GM10847 (cell line): ENCODE results near the gene RAMP2.

Experiments
- POLR2A ChIP-seq: IDR thresholded peaks from 2 replicates; pipeline ENCODE4 v1.6.1; 2011; ENCODE audit not compliant: insufficient read length; ENCODE audit errors: extremely low read depth

Gene RAMP2, protein sequence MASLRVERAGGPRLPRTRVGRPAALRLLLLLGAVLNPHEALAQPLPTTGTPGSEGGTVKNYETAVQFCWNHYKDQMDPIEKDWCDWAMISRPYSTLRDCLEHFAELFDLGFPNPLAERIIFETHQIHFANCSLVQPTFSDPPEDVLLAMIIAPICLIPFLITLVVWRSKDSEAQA

DNA sequence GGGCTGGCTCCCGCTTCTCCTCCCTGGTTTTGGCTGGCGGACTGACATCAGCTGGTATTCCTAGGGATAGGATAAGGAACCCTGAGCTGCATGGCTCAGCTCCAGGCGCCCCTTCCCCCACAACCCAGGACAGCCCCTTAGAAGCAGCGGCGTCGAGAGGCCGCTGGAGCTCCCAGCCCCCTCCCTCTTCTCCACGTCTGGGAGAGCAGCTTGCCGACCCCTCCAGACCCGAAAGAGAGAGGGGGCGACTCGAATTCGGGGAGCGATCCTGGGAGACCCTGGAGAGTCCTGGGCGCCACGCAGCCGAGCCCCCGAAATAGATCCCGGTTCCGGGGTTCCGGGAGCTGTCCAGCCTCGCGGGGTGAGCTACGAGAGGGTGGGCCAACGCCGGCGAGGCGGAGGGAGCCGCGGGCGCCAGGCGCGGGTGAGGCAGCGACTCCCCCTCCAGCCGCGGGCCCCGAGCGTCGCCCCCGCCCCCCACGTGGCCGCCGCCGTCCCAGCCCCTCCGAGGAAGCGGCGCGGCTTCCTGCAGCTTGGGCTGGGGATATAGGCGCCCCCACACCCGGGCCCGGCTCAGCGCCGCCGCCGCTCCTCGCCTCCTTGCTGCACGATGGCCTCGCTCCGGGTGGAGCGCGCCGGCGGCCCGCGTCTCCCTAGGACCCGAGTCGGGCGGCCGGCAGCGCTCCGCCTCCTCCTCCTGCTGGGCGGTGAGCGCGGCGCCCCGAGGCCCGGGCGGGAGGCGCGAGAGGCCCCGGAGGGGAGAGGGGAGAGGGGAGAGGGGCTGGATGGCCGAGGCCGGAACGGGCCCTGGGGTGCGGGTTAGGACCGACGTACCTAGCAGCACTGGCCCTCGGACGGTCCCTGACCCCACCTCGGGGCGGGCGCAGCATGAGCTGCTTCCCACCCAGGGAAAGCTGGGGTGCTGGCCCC, at the start of gene RAMP2:
RAMP2 (plus strand) TSS at position 576 of the 930 bp plus-strand sequence; CDS start at position 611, 35 bp downstream.
- TF ChIP-seq POLR2A = no peak

DNA sequence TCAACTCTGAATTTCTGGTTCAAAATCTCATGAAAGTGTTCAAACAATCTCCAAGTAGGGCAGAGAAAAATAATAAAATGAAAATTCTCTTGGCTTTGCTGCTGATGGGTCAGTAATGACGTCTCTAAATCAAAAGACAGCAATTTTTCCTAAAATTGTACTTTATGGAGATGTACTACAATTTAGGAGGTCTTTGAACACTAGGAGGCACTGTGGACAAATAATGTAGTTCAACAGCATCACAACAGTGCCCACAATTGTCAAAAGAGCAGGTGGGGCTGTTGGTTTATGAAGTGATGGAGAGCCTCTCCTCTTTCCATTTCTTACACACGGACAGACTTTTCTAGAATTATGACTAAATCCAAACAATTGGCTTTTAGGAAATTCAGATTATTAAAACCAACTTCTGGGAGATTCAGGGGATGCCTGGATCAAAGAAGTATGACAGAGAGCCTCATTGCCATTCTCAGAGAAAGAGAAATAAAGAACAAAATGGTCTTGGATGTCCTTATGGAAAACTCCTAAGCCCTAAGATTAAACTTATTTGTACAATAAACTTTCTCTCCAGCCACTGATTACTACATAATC, 39.9 kb upstream of the RAMP2 start:
- no peak for TF ChIP-seq POLR2A

DNA sequence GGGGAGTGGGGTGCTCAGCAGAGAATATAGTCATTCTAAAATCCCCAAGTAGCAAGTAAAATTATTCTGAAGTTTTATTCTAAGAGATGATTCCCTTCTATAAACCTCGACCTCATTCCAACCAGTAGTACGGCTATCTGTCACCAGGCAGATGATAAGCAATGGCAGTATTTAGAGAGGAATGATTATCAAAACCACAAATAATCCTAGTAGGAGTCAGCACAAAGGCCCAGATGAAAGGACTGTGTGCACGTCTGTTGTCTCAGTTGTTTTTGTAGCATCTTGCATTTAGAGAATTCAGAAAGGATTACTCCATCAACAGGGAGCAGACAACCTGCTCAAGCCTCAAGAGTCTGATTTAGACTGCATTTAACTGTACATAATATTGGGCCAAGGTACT, 37.4 kb upstream of the RAMP2 start:
- TF ChIP-seq POLR2A = no peak

DNA sequence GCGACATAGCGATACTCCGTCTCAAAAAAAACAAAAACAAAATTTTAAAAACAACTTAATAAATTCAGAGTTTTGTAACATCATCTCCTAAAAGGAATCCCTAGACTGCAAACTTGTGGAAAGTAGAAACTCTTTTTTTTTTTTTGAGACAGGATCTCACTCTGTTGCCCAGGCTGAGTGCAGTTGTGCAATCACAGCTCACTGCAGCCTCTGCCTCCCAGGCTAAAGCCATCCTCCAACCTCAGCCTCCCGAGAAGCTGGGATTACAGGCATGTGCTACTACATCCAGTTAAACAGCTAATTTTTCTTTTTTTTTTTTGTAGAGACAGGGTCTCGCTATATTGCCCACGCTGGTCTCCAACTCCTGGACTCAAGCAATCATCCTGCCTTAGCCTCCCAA, 35.9 kb upstream of the RAMP2 start:
- TF ChIP-seq POLR2A = no peak

DNA sequence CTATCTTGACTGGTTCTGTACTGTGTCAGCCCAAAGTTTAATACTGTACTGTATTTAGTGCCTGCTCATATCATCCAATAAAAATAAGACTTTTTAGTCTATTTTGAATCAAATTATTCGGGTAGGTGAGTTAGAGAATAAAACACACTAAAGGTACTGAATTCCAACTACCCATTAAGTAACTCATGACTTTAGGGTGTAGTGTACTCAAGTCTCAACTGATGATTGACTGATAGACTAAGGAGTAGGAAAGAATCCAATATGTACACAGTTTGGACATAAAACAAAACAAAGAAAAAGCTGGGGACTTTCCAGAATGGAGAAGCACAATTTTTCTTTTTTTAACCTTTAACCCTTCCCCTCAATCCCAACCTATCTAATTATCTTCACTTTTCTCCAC, 20.3 kb upstream of the RAMP2 start:
- no peak for TF ChIP-seq POLR2A

DNA sequence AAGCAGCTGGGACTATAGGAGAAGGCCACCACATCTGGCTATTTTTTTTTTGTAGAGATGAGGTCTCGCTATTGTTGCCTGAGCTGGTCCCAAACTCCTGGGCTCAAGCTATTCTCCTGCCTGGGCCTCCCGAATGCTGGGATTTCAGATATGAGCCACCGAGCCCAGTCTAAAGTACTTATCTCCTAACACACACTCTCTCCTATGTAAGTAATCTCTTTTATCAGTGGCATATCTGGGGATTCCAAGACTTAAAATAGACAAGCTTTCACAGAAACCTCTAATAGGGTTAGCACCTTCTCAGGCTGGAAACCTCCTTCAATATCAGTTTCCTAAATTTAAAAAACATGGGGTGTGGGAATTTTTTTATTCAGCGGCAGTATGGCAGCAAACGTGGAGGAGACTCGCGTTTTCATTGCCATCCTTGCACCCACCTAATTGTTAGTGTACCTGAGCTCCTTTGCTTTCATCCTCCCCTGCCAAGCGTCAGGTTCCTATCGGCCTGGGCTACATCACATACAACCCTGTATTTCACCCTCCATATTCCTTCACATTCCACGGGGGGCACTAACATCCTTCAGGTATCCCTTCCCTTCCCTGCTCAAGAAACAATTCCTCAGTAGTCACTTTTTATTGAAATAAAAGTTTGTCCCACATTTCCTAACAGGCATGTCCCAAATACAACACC, 17.3 kb upstream of the RAMP2 start:
- TF ChIP-seq POLR2A = no peak

DNA sequence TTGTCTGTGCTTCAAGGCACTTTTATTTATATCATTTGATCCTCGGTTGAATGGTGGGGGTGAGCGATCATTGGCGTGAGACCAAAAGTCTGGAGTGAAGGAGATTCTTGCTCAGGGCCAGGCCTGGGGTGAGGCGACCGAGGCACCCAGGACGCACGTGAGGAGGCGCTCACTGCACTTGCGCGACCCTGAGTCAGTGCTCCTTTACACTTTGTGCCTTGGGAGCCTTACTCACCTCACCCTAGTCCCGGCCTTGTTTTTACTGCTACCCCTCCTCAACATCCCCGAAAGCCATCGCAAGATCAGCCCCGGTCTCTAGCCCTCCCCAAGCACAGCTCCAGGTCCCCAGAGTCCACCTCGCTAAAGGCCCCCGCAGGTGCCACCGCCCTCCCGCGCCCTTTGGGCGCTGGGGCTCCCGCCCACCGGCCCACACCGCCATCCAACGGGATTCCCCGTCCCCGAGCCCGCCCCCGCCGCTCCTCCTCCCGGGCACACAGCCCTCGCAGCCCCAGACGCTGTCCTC, 16.7 kb upstream of the RAMP2 start:
- no peak for TF ChIP-seq POLR2A

DNA sequence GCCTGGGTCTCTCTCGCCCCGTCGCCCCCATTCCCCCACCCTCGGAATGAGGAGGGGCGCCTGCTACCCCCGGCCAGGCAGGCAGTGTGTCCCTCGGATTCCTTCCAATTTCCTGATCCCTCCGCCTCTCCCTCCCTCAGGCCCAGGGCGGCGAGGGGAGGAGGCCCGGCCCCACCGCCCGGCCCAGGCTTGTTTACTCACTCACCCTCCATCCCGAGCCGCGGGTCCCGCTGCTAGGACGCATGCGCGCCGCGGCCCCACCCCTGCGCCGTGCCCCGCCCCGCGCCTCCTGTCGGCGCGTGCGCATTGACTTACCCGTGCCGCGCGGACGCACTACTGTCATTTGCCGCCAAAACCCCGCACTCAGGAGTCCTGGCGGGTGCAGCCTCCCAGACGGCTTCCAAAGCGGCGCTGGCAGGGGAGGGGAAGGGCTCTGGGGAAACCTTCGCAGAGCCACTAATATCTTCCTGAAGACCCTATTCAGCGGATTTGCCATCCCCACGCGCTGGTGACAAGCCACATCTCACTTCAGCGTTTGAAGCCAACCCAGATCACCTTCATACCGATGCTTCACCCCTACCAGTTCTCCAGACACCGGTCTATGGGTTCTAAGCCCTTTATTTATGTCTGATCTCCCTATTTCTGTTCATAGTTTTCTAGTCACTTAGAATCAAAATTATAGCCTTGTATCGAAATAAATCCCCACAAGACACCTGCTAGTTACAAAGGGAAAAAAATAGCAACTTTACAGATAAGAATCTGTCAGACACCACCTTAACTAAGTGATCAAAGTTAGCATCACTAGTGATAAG, 16.0 kb upstream of the RAMP2 start, which contains the start of gene EZH1:
EZH1 (minus strand) TSS at position 235 of the 812 bp plus-strand sequence. CDS start 16,099 bp downstream, outside the sequence.
- peak; percentile 44 for TF ChIP-seq POLR2A

DNA sequence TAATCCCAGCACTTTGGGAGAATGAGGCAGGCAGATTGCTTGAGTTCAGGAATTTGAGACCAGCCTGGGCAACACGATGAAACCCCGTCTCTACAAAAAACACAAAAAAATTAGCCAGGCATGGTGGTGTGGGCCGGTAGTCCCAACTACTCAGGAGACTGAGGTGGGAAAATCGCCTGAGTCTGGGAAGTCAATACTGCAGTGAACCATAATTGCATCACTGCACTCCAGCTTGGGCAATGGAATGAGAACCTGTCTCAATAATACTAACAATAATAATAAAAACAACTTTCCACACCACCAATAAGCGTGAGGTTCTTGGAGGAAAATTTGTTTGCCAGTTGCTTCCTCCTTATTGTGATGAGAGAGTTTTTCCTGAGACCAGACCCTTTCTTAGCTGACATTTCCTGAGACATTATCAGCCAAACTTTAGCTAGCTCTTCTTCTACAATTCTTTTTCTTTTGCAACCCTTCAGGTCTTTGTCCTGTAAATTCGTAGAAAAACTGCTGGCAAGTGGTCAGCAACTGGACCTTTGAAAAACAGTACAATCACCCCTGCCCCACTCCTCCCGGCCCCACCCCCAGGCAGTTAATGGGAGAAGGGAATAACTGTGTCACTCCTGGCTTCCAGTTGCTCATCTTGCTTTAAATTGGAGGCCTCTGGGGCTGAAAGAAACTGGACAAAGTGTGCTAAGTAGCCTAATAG, 12.7 kb upstream of the RAMP2 start:
- TF ChIP-seq POLR2A = no peak

DNA sequence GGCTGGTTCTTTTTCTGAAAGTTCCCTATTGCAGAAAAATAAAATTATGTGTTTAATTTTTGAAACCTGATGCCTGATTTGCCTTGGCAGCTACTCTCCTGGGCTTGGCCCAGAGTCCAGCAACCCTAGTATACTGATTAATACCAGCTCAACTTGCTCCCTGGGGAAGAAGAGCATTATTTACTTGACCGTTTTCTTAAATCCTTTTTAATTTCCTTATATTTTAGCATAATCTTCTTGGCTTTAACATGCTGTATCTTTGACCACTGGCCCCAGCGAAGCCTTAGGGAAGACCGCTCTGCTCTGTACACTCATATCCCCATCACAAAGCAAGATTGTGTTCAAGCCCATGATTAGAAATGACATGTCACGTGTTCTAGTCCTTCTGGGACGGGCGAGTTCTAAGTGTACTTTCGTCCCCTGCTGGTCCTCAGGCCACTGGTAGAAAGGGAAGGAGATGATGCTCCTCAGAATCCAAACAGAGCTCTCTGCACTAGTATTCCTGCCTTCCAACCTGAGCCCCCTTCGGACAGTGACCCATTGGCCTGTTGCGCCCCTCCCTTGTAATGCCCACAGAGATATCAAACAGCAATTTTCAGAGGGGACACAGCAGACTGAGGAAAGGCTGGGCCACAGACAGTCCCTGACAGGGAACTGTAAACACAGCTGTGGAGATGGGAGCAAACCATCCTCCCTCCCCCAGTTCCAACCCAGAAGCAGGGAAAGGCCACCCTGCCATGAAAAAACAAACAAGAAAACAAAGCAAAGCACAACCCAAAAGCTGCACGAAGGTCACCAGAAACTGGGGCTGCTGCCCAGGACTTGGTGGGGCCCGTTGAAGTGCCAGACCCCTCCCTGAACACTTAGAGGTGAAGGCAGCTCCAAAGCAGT, 11.9 kb upstream of the RAMP2 start:
- TF ChIP-seq POLR2A = no peak

DNA sequence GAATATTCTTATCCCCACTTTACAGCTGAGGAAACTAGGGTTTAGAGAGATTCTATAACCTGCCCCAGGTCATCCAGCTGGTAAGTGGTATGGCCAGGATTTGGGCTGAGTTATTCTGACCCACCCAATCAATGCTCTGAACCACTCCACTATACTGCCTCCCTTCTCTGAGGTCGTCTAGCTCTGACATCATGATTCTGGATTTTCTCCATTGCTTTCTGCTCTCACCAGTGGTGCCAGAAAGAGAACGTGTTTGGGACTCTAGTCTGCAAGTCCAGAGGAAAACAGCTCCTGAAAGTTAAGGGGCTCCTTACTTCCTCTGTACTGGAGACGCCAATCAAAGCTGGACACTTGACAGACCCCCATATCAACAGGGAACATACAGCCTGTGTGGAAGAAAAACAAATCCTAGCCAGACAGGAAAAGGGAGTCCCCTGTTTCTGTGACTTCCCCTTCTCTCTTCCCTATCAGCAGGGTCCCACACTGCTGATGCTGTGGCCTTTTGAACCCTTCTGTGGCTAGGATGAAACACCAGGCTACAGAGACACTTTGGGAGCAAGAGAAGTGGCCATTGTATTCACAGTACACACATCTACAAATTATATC, 10.2 kb upstream of the RAMP2 start:
- no peak for TF ChIP-seq POLR2A

DNA sequence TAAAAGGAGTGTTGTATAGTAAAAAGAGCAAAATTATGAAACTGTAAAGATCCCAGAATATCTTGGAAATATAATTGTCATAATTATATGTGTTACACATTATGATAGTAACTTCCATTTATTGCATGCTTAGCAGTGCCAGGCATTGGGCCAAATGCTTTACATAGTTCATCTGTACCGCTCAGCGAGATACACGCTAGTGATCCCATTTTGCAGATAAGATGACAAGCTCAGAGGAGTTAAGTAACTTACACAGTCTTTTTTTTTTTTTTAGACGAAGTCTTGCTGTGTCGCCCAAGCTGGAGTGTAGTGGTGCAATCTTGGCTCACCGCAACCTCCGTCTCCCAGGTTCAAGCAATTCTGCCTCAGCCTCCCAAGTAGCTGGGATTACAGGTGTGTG, 9.4 kb upstream of the RAMP2 start:
- no peak for TF ChIP-seq POLR2A

DNA sequence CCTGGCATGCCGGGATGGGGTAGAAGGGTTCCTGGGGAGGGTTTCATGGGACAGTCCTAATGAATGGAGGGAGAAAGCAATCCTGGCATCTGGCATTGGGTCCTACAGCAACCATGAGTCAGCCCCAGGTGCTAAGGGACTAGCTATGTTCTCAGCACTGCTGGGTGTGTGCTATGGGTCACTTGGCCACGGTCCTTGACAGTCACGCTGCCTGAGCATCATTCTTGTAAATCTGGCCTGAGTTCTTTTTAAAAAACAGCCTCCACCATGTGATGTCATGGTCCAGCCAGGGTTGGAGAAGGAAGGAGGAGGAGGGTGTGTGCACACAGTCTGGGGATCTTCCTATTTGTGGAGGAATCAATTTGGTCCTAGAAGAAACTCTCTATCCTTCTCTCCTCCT, 6.2 kb upstream of the RAMP2 start:
- TF ChIP-seq POLR2A = no peak
